SK-N-MC (cell line): Measurements from ENCODE around the gene PGRMC1.

Source experiments
- EZH2 ChIP-seq: fragments of 200-600 bp; sonication (generic); IDR thresholded peaks from one replicate; pipeline ENCODE4 v1.6.1; 2017; ENCODE audit warnings: antibody characterized with exemption
- POLR2AphosphoS5 ChIP-seq: IDR thresholded peaks from 2 replicates; pipeline ENCODE4 v1.6.1; 2012; ENCODE audit warnings: mild to moderate bottlenecking, low read depth, low read length, borderline replicate concordance

DNA sequence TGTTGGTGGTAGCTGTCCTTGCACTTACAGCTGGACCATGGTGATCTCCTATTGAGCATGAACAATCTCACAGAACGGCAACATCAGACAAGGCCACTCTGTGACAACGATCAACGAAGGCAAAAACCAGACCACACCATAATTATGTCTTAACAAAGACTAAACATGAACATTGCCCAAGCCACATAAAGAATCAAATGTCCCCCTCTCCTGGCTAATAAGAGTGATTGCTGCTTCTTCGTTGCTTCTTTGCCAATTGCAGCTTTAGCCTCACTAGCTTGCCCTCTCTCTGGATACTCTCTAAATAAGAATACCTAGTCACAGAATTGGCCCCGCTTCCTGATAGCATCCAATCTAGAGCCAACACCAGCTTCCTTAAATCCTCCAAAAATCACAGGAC is 41.5 kb upstream of the PGRMC1 start:
- TF ChIP-seq EZH2 (no peak), POLR2AphosphoS5 (no peak)
